ENCODE results near the gene NIP7. TPM values are rescaled to one million over a fixed set of nuclear protein-coding genes. Genes with fewer than 3 reads are reported as not detected.

NIP7 gene
- total RNA-seq, 1 donor from 2014 or later: 5.2 TPM

DNA sequence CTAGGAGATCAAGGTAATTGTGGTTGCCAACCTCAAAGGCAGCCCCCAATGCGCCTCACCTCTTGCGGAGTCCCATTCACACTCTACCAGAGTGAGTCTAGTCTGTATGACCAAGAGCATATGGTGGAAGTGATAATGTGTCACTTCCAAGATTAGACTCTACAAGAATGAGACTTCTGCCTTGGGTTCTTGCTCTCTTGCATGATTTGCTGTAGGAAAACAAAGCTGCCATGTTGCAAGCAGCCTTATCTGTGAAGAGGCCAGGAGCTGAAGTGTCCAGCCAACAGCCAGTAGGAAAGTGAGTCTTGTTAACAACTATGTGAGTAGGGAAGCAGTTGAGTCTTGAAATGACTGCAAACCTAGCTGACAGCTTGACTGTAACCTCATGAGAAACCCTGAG is 42.8 kb downstream of the NIP7 start:
- peaks cover 15 to 63% of the 10 kb centered on the region in 2 donors for H3K36me3 ChIP-seq
- no peak for DNase-seq (ENCODE audit: low spot score in 2 of 2)
- H3K9me3 ChIP-seq: no peaks in the 10 kb centered on the region
- no peak overlapping the region for H3K4me3 ChIP-seq
- TF ChIP-seq, protein P1, sequence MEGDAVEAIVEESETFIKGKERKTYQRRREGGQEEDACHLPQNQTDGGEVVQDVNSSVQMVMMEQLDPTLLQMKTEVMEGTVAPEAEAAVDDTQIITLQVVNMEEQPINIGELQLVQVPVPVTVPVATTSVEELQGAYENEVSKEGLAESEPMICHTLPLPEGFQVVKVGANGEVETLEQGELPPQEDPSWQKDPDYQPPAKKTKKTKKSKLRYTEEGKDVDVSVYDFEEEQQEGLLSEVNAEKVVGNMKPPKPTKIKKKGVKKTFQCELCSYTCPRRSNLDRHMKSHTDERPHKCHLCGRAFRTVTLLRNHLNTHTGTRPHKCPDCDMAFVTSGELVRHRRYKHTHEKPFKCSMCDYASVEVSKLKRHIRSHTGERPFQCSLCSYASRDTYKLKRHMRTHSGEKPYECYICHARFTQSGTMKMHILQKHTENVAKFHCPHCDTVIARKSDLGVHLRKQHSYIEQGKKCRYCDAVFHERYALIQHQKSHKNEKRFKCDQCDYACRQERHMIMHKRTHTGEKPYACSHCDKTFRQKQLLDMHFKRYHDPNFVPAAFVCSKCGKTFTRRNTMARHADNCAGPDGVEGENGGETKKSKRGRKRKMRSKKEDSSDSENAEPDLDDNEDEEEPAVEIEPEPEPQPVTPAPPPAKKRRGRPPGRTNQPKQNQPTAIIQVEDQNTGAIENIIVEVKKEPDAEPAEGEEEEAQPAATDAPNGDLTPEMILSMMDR (IDR thresholded peaks at IDR 0.05): no peak
- intact Hi-C loops (cut with DNase I): no loop called here
- no peak overlapping the region for H3K27ac ChIP-seq
- peaks cover 0 to 13% of the 10 kb centered on the region in 2 donors for H3K4me1 ChIP-seq
- no peaks in the 10 kb centered on the region for H3K27me3 ChIP-seq

- TF ChIP-seq, protein P1 (IDR thresholded peaks at IDR 0.05): no peak
- peak overlapping the region; percentile 94 to 96 for H3K27ac ChIP-seq
- H3K4me1 ChIP-seq: peaks cover 0 to 13% of the 10 kb centered on the region in 2 donors
- H3K4me3 ChIP-seq: peak overlapping the region; percentile 79 to 95
- intact Hi-C loops (cut with DNase I): loop anchor here (2.0 kb wide), 1 partner anchor 54 kb away; the partner anchor contains the start of gene PDF
- no peak for DNase-seq (ENCODE audit: low spot score in 2 of 2)
- H3K27me3 ChIP-seq: no peaks in the 10 kb centered on the region
- no peaks in the 10 kb centered on the region for H3K9me3 ChIP-seq
- H3K36me3 ChIP-seq: peaks cover 0 to 40% of the 10 kb centered on the region in 2 donors
These were observed 45.4 kb downstream of the NIP7 start for GRCh38 chr16:69384974-69385373.

DNA sequence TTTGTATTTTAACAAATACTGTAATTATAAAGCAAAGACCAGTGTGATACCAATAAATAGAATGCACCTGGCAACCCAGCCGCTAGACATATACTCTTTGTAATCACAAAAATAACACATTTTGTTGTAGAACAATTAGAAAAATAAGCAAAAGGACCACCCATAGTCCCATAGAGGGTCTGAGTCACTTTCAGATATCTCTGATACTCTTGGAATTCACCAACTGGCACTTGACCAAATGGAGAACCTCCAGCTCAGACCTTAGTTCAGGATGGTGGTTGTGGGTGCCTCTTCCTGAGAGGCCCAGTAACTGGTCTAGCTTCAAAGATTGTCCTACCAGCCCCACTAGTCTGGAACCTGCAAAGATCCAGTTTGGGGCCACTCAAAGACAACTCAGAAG is 47.0 kb downstream of the NIP7 start:
- Histone ChIP-seq H3K27ac (peak overlapping the region in 1 of 2 donors; percentile 94), H3K9me3 (no peaks in the 10 kb centered on the region), H3K27me3 (no peaks in the 10 kb centered on the region), H3K36me3 (peaks cover 0 to 25% of the 10 kb centered on the region in 2 donors), H3K4me3 (peak overlapping the region; percentile 79 to 95), H3K4me1 (peaks cover 0 to 13% of the 10 kb centered on the region in 2 donors)
- intact Hi-C loops (cut with DNase I): no loop called here
- TF ChIP-seq, protein P1 (IDR thresholded peaks at IDR 0.05): no peak
- no peak for DNase-seq (ENCODE audit: low spot score in 2 of 2)

Other genes with a start within 250 kb of the NIP7 start
- gene HAS3, start 234.1 kb upstream of the NIP7 start, total RNA-seq: not detected
- 41.3 TPM for gene CHTF8, start 207.2 kb upstream of the NIP7 start, total RNA-seq
- 45.9 TPM for gene UTP4, start 207.1 kb upstream of the NIP7 start, total RNA-seq
- 19.7 TPM for gene SNTB2, start 152.6 kb upstream of the NIP7 start, total RNA-seq
- gene VPS4A, start 28.4 kb upstream of the NIP7 start, total RNA-seq: 38.3 TPM
- gene PDF, start 9.2 kb upstream of the NIP7 start, total RNA-seq: 49.9 TPM
- gene COG8, start 208 bp upstream of the NIP7 start, total RNA-seq: 24.7 TPM
- not detected for gene TMED6, start 12.0 kb downstream of the NIP7 start, total RNA-seq
- 22.6 TPM for gene TERF2, start 46.2 kb downstream of the NIP7 start, total RNA-seq
- gene CYB5B, start 84.8 kb downstream of the NIP7 start, total RNA-seq: 19.2 TPM
- 48.9 TPM for gene NFAT5, start 226.2 kb downstream of the NIP7 start, total RNA-seq

Data from ascending aorta (tissue), 2 donors.